GM18867 (cell line): ENCODE measurements around the gene RAET1G.
A peak's percentile ranks its signal among the peaks of the same experiment; 100 is the strongest.
"Not testable (repeated sequence)": the region's sequence is repeated elsewhere in the genome, so short reads cannot be mapped to it uniquely, and the experiment has no call there.

Experiments
- ATAC-seq: cut with Tn5 transposase; IDR thresholded peaks from one replicate; pipeline ENCODE4 v1.9.1; 2021; ENCODE audit warnings: mild to moderate bottlenecking, moderate library complexity; ENCODE audit not compliant: unreplicated experiment

RAET1G gene, protein sequence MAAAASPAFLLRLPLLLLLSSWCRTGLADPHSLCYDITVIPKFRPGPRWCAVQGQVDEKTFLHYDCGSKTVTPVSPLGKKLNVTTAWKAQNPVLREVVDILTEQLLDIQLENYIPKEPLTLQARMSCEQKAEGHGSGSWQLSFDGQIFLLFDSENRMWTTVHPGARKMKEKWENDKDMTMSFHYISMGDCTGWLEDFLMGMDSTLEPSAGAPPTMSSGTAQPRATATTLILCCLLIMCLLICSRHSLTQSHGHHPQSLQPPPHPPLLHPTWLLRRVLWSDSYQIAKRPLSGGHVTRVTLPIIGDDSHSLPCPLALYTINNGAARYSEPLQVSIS

DNA sequence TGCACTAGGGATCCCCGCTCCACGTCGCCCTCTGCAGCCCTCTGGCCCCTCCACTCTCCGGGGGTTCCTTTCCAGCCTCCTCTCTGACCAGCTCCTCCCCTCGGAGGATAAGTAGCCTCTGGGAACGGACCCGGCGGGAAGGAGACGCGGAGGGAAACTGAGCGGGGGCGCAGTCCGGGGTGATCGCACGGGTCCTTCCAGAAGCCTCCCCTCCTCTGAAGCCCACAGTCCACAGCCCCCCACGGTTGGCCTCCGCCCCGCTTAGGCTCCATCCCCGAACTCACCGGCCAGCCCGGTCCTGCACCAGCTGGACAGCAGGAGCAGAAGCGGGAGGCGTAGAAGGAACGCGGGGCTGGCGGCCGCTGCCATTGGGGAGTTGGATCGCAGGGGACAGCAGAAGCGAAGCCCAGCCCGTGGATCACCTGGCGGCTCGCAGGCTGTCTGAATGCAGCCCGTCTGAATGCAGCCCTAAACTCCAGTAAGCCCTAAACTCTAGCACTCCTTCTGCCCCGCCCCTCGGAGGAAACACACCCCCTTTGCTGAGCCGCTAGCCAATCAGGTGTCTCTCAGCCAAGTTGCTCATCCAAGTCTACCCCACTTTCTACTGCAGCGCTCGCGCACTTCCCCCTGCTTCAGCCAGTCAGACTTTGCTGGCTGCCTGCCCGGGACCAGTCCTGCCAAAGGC is at the start of gene RAET1G:
TSS of gene RAET1G (minus strand) at position 480 of the 685 bp plus-strand sequence. CDS start at position 369, 111 bp downstream.
- ATAC-seq, result peak; percentile 61

DNA sequence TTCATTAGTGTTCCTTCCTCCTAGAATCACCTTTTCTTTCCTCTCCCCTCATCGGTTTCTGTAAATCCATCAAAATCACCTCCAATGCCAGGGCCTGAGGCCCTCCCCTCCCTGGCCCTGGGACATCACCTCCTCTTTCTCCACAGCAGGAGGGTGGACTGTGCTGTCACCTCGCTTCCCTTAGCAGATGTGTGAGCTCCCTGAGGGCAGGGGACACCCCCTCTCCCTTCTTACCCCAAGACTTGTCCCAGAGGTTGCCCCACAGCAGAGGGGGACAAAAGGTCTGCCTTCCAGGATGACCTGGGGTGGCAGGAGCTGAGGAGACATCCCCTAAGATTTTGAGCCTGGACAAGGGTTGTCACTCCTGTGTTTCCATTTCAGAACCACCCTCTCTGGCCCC is 46.7 kb upstream of the RAET1G start:
- ATAC-seq, result no peak

DNA sequence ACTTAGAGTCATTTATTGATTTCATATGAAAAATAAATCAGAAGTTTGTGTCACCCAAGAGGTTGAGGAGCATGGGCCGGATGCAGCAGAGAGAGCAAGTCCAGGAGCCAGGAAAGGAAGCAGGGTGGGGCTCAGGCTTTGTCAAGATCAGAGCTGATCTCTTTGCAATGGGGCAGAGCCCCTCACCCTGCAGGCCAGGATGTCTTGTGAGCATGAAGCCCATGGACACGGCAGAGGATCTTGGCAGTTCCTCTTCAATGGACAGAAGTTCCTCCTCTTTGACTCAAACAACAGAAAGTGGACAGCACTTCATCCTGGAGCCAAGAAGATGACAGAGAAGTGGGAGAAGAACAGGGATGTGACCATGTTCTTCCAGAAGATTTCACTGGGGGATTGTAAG is 46.0 kb upstream of the RAET1G start:
- ATAC-seq, result not testable (repeated sequence)

DNA sequence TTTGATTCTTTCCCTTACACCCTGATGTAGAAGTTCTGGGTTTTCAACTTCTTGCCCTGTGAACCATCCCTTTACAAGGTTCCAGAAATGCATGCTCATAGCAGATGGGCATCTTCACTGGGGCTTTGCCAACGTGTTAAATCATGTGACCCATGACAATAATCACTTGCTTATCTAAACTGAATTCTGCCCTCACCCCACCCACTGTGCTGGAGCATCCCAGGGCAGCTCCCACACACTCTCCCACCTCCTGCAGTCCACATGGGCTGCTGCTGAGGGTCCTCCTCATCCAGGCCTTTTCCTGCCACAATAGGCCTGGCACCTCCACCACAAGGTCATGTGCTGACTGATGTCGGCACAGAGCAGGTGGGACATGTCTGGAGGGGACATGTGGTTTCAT is 45.1 kb upstream of the RAET1G start:
- ATAC-seq, result not testable (repeated sequence)

DNA sequence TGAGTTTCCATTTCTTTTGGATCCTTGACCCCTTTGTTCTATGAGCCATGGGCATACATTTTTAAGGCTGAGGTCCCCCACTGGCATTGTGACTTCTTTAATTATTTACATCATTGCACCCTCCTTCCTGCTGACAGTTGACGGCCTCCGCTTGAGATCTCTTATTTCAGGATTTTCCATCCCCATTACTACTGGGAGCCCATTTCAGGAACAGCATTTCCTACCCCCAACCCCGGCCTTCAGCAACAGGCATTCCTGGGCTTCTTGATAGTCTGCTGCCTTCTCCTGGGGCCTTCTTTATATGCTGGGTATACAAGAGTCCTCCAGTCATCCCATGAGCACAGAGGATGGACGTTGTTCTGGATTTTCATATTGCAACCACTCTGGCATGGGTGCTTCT is 44.7 kb upstream of the RAET1G start:
- ATAC-seq, result no peak

DNA sequence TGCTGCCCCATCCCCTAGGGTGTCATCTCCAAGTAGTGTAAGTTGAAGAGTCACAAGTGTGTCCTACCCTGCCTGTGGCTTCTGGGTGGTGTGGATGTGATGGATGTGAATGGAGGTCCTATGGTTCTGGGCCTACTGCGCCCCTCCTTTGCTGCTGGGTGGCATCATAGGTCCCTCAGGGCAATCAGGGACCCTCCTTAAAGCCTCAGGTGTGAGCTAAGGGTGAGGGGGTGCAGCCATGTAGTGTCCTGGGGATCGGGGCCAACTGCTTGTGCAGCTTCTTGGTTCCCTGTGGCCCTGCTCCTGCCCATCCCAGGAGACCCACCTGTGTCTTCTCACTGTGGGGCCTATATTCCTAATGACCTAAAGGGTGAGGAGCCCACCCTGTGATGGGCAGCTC is 43.4 kb upstream of the RAET1G start:
- ATAC-seq, result not testable (repeated sequence)

DNA sequence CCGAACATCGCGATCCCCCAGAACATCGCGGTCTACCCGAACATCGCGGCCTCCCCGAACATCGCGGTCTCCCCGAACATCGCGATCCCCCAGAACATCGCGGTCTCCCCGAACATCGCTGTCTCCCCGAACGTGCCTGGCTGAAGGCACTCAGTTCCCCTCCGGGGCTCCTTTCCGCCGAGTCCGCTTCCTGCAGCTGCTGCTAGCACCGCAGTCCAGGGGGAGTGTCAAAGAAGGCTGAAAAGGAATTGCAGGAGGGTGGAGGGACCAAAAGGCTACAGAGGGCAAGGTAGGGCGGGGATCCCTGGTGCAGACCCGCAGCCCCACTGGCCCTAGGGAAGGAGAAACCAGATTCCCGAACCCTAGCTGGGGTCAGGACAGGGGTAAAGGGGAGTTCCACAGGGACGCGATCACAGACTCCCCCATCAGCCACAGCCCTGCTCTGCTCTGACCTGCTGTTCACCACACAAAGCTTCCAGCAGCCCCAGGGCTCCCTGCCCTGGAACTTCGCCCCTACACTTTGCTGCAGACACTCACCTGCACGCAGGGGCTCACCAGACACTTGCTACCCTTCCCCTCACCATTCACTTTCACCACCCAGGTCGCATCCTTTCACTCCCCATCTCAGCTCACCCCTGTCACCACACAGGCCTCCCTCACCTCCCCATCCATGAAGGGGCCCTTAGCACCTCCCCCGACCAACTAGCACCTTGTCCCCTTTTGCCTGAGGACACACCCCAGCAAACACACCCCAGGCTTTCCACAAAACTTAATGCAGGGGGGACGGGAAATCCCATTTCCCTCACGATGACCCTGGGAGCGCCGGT is 42.5 kb upstream of the RAET1G start:
- ATAC-seq, result no peak

DNA sequence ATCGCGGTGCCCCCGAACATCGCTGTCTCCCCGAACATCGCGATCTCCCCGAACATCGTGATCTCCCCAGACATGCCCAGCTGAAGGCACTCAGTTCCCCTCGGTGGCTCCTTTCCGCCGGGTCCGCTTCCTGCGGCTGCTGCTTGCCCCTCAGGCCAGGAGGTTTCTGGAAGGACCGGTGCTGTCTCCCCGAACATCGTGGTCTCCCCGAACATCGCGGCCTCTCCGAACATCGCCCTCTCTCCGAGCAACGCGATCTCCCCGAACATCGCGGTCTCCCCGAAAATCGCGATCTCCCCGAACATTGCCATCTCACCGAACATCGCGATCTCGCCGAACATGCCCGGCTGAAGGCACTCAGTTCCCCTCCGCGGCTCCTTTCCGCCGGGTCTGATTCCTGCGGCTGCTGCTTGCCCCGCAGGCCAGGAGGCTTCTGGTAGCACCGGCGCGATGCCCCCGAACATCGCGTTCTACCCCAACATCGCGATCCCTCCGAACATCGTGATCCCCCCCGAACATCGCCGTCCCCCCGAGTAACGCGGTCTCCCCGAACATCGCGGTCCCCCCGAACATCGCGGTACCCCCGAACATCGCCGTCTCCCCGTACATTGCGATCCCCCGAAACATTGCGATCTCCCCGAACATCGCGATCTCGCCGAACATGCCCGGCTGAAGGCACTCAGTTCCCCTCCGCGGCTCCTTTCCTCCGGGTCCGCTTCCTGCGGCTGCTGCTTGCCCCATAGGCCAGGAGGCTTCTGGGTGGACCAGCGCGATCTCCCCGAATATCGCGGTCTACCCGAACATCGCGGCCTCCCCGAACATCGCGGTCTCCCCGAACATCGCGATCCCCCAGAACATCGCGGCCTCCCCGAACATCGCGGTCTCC is 41.6 kb upstream of the RAET1G start:
- ATAC-seq, result no peak

DNA sequence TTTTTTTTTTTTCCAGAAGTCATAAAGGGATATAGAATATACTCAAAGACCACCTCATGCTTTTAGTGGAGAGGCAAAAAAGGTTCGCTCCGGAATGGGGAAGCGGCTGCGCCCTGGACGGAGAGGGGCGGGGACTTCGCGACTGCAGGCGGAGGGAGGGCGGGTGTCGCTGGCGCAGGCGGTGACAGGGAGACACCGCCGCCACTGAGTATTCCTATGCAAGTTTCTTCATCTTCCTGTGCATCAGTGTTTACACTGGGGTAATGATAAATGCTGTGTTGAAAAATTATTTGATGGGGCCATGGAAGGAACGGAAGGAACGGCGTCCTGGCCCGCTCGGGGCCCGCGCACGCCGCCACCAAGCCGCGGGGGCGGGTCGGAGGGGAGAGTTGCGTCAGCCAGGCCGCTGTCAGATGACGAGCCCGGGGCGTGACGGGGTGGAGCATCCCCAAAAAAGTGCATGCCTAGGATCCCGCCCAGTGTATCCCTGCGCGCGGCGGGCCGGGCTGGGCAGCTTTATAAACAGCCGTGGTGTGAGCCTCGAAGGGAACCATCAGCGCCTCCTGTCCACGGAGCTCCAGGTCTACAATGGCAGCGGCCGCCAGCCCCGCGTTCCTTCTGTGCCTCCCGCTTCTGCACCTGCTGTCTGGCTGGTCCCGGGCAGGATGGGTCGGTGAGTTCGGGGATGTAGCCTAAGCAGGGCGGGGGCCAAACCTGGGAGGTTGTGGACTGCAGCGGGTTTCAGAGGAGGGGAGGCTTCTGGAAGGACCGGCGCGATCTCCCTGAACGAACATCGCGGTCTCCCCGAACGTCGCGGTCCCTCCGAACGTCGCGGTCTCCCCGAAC is 40.8 kb upstream of the RAET1G start, which contains the start of gene ULBP1:
TSS of gene ULBP1 (plus strand) at position 482 of the 846 bp plus-strand sequence. CDS start at position 589, 107 bp downstream.
- peak; percentile 65 for ATAC-seq

DNA sequence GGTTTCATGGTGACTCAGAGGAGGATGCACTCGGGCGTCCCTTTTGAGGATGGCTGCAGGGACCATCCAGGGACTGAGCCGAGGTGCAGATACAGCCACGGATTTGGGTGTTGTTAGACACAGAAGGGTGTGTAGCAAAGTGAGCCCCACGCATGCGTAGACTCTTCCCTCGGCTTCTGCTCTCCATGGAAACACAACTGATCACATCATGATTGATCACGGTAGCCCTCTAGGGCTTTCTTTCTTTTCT is 40.2 kb upstream of the RAET1G start:
- ATAC-seq, result peak; percentile 29

DNA sequence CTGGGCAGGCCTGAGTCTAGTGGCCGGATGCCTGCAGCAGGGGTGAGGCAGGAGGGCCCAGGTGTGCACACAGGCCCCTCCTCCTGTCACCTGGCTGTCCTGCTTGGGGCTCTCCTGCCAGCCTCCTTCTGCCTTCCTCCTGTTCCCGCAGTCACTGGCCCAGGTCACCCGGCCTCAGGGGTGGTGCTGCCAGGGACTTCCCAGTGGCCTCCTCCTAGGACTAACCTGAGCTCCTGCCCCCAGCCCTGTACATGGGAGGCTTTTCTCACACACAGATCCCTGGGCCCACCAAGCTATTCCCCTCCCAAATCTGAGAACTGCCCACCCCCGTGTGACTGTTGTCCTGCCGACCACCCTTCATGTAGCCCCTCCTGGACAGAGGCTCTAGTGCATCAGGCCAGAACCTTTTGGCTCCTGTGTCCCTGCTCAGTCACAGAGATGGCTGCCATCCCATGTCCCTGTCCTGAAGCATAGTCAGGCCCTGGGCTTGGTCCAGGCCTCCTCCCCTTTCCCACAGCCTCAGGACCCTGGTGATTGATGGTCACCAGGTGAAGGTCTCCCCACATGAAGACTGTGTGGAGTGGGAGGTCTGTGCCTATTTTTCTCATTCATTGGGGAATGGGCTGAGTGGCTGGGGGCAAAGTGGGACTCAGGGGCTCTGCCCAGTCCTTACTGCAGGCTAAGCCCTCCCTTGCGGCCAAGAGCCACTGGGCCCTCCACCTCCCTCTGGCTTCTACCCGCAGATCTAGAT is 39.7 kb upstream of the RAET1G start:
- no peak for ATAC-seq

DNA sequence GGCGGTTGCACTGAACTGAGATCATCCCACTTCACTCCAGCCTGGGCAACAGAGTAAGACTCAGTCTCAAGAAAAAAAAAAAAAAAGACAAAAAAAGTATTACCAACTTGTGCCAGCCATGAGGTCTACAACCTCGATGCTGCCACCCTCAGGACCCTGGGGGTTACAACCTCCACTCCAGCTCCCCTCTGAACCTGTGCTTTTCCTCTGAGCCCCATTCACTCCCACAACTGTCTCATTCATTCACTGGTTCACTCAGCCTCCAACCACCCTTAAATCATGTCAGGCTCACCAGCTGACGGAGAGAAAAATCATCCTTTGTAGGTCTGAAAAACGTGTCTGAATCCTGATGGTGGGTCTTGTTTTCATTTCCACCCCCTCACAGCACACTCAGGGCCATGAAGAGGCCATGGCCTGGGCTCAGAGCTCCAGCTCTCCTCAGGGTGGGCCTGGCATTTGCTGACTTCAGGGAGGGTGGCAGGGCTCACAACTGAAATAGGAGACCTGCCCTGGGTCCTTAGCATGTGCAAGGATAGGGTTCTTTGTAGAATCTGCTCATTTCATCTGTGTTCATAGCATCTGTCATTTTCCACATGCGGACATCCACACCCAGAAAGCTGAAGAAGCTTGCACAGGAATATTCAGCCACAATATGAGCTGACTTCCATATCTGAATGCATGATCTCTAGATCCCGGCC is 39.0 kb upstream of the RAET1G start:
- ATAC-seq, result no peak

DNA sequence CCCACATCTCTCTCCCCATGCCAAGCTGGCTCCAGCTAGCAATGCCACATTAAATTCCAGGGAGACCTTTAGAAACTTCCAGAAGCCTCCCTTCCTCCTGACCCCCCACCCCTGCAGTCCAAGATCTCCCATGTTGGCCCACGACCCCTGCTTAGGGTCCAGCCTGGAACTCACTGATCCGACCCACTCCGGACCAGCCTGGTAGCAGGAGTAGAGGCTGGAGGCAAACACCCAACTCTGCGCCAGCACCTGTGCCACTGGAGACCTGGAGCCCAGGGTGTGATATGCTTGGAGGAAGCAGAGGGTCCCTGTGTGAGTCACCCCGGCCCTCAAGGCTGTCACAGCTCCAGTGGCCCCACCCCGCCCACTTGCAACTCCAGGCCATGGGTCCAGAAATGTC is 37.6 kb upstream of the RAET1G start:
- ATAC-seq, result no peak

DNA sequence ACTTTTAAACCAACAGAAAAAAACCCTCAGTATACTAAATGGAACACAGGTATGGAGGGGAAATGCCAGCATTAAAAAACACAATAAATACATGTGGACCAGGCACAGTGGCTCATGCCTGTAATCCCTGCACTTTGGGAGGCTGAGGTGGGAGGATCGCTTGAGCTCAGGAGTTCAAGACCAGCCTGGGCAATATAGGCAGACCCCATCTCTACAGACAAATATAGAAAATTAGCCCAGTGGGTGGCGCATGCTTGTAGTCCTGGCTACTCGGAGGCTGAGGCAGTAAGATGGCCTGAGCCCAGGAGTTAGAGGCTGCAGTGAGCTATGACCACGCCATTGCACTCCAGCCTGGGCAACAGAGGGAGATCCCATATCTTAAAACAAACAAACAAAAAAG is 36.9 kb upstream of the RAET1G start:
- not testable (repeated sequence) for ATAC-seq

DNA sequence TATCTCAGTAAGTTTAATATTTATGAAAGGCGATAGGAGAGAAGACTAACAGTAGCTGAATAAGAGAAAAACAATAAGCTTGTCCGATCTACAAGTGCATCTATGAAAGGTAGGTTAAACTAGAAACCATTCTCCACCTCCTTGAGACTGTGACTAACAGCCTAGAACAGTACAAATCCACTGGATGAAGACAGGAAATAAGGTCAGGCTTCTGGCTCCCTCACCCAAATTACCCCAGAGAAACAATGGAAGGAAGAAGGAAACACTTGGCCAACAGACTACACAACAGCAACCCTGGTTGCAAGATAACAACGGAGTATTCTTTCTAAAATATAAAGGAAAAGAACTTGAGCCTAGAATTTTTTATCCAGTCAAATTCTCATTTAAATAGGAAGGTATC is 35.2 kb upstream of the RAET1G start:
- not testable (repeated sequence) for ATAC-seq

DNA sequence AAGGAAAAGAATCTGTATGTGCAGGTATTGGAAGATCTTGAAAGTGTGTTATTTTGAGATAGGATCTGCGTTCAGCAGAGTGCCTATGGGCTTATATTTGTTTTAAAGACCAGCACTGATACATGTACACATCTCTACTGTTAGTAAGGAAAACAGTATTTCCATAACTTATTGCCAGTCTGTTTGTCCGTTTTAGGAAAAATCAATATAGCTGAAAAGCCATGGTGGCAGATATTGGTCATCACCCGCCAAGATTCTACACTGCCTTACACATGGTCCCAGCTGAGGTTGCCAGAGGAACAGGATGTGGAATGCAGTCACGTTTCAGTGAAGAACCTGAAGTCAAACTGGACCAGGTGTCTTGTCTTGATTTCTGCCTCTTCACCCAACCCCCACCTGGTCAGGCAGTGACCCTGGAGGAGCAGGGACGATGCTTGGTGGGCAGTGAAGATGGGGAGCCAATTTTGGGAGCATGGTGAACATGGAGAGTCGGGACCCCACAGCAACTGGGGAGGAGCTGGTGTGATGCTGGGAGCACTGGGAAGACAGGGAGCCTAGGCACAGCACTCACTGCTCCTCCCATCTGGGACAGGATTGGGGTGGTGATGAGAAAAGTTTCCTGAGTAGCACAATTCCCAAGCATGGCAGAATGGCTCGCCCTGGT is 32.9 kb upstream of the RAET1G start:
- ATAC-seq, result not testable (repeated sequence)

DNA sequence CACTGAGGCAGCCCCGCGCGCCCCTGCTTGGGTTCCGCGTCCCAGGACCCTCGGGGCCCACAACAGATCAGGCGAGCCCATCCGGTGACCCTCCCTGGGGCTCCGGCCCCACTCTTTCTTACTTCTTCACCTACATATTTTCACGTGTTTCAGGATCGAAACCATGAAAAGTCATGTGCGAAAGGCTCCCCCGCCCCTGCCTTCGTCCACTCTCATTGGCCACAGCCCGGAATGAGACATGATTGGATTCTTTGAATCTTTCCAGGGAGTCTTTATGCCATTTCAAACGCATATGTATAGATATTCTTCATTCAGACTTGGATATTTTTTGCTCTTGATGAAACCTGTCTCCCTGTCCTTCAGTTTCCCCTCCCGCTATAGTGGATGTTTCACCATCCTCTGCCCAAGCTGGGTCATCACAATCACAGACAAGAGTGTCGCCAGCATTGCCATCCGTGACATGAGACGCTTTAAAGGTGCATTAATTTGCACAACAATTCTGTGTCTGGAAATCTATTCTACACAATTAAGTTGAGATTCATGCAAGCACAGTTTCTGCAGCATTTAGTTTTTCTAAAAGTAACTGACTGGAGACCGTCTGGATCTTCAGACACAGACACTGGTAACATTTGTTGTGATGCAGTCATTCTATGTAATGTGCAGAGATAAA is 32.2 kb upstream of the RAET1G start:
- not testable (repeated sequence) for ATAC-seq
